Effector CD8-positive, alpha-beta T cell (primary cell): Measurements from ENCODE around the gene WRNIP1.
A peak's percentile ranks its signal among the peaks of the same experiment; 100 is the strongest.

Experiments used
- DNase-seq: peaks from one replicate; lab custom pipeline; 2025; lab: John Stamatoyannopoulos, UW

WRNIP1 gene

DNA sequence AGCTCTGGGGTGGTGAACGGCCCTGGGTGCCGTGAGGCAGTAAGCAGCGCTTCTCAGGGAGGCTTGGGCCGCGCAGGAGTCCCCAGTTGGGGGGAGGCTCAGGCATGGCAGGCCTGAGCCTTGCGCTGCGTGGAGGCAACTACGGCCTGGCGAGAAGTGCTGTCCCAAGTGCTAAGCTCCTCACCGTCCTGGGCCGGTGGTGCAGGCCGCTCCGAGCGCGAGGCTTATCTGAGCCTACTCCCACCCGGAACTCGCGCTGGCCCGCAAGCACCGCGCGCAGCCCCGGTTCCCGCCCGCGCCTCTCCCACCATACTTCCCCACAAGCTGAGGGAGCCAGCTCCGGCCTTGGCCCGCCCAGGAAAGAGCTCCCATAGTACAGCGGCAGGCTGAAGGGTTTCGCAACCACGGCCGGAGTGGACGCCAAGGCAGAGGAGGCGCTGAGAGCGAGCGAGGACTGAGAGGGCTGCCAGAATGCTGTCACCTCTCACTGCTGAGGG lies 1.8 kb upstream of the WRNIP1 start:
- no peak for DNase-seq

- no peak for DNase-seq
Measured at GRCh38 chr6:2763876-2764540, 1.2 kb upstream of the WRNIP1 start.

DNA sequence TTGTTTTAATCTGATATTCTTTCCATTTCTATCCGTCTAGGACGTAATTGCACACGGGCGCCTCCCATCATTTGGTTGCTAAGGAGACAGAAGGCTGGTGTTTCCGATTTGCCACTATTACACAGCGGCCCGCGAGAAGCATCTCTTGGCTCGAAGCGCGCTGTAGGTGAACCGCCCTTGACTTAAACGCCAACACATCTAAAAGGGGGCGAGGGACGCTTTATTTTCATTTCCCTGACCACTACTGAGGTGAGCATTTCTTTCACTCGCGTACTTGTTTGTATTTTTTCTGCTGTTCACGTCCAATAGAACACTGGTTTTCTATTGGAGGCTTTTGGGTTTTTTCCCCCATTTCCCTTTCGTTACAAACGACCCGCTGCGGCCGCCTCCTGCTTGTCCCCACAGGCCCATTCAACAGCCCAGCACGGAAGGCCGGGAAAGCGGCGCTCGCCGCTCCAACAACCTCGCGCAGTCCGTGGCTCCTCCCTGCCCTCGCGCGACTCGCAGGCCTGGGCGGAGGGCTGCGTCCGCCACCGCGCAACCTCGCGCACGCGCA lies 505 bp upstream of the WRNIP1 start:
- peak; percentile 47 for DNase-seq

DNA sequence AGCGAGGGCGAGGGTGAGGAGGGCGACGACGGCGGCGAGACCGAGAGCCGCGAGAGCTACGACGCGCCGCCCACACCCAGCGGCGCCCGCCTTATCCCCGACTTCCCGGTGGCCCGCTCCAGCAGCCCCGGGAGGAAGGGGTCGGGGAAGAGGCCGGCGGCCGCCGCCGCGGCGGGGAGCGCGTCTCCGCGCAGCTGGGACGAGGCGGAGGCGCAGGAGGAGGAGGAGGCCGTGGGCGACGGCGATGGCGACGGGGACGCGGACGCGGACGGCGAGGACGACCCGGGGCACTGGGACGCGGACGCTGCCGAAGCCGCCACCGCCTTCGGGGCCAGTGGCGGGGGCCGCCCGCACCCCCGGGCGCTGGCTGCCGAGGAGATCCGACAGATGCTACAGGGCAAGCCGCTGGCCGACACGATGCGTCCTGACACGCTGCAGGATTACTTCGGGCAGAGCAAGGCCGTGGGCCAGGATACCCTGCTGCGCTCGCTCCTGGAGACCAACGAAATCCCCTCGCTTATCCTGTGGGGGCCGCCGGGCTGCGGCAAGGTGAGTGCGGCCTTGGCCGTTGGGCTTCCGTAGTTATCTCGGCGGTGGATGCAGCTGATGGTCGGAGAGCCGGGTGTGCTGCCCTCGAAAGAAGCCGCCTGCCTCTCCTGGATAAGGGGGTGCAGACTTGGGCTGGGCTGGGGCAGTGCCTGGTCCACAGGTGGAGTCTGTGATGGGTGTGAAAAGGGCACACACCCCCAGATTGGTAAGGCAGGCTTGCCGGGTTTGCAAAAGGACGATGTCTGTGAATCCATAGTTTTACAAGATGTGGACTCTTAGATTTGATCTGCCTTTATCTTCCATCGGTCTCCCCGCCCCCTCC lies 938 bp downstream of the WRNIP1 start:
- no peak for DNase-seq

GRCh38 chr6:2766767-2767656 lies 1.8 kb downstream of the WRNIP1 start:
- DNase-seq = no peak

GRCh38 chr6:2767657-2768524 lies 2.7 kb downstream of the WRNIP1 start:
- no peak for DNase-seq

DNA sequence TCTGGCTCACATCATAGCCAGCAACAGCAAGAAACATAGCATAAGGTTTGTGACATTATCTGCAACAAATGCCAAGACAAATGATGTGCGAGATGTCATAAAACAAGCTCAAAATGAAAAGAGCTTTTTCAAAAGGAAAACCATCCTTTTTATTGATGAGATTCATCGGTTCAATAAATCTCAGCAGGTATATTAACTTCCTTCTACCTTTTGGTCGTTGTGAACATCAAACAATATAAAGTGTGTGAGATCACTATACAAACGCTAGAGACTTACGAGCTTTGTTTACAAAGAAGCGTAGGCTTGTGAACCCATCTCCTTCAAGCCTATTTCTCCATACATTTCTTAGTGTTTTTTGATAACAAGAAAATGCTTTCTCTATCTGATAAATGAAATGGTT lies 3.5 kb downstream of the WRNIP1 start:
- no peak for DNase-seq

DNA sequence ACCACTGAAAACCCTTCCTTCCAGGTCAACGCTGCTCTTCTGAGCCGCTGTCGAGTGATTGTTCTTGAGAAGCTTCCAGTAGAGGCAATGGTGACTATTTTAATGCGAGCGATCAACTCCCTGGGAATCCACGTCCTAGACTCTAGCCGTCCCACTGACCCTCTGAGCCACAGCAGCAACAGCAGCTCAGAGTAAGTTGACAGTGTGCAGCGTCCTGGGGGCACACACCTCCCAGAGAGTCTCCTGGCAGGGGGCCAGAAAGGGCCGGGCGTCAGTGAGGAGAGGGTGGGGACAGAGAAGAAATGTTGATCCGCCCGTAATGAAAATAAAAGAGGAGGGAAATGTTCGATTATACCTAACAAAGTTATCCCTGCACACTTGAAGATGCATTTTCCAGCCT lies 5.0 kb downstream of the WRNIP1 start:
- DNase-seq = peak; percentile 27

DNA sequence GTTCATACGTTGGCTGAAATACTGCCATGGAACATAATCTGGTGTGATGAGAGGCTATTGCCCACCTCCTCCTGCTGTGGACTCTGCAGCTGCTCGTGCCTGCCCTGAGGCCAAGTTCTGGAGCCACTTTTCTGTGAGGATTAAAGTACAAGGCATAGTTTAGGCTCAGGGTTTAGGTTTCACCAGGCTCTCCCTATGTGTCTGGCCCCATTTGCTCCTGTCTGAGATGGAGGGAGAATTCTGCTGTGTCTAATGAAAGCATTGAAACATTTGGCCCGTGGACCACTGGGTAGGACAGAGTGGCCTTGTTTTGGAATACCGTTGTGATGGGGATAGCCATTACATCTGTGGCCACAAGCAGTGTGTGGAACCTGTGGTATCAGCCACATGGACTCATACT lies 5.9 kb downstream of the WRNIP1 start:
- no peak for DNase-seq

DNA sequence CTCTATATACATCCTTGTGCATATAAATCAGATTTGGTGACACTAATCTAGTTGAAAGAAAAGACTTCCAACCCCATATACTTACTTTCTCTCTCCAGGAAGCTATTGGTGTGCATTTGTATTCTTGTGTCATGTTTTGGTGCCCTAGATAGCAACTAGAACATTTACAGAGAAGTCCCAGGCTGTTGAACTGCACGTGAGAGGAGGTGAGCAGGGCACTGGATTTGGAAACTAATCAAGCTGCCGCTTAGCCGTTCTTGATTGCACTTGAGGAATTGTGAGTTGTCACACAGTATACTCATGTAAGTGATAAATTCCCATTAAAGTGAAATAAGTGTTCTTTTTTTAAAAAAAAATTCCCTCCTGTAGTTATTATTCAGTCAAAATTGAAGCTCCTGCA lies 7.6 kb downstream of the WRNIP1 start:
- DNase-seq = no peak

DNA sequence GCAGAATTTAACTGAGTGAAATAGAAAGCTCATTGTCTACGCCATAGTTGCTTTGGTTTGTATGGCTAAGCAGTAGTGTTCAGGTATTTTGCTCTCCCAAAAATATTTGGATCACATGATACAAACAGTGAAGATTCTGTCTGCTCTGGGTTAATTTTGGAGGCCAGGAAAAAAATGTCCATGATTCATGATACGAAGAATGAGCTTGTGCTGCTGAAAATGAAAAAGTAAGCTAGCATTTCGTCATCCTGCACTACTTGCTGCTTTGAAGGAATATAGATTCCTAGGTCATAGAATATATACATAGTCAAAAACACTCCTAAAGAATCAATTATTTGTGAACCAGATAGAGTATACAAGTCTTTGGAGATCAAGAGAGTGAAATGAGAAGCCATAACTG lies 8.3 kb downstream of the WRNIP1 start:
- DNase-seq = no peak

DNA sequence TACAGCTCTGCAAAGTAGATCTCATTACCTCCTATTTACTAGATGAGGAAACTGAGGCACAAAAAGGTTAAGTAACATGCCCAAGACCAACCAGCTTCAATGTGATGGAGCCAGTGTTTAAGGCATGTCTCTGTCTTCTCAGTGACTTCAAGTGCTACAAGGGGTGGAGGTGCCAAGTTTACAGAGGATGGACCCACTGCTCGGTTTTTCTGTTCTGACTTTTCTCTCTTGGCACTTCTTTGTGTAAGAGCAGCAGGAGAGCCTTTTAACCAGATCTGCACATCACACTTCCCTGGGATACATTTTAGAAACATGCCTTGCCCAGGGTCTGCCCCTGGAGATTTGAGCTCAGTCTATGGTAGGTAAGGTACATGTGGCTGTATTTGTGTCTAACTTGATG lies 9.8 kb downstream of the WRNIP1 start:
- no peak for DNase-seq

DNA sequence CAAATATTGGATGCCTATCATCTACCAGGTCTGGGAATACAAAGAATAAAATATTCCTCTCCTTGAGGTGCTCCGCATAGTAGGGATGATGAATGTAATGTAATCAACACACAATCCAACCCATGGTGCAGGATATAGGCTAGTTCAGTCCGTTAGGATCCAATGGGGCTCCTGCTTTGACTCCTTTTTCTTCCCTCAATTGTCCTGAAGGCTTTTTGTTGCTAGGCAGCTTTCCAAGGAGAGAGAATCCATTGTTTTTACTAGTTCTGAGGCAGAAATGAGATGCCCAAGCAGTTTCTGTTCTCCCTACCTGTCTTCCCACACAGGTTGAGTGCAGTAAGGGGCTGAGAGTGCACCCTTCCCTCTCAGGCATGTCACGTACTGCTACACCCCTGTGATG lies 12.1 kb downstream of the WRNIP1 start:
- DNase-seq = no peak

DNA sequence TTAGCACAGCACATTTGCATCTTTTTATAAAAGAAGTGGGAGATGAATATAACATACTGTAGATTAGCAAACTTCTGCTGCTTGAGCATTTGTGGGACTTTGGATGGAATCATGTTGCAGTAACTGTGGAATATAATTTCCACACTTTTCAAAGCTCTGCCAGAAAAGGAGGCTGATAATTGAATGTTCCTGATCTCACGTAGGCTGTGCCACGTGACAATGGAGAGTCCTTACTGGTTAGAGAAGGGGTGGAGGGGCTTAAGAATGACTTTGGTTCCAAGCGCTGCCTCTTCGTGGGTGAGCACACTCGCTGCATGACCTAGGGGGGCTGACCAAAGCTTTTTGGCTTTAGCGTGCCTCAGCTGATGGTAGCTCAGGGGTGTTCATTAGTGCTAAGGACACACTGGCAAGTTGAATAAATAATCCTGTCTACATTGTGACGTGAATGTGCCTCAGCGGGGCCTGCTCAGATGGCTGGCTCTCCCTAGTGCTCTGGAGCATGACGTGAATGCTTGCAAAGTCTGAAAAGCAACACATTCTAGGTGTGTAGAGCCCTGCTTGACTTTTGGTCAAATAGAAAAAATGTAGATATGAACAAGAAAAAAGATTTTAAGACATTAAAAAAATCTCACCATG lies 15.0 kb downstream of the WRNIP1 start:
- DNase-seq = no peak

DNA sequence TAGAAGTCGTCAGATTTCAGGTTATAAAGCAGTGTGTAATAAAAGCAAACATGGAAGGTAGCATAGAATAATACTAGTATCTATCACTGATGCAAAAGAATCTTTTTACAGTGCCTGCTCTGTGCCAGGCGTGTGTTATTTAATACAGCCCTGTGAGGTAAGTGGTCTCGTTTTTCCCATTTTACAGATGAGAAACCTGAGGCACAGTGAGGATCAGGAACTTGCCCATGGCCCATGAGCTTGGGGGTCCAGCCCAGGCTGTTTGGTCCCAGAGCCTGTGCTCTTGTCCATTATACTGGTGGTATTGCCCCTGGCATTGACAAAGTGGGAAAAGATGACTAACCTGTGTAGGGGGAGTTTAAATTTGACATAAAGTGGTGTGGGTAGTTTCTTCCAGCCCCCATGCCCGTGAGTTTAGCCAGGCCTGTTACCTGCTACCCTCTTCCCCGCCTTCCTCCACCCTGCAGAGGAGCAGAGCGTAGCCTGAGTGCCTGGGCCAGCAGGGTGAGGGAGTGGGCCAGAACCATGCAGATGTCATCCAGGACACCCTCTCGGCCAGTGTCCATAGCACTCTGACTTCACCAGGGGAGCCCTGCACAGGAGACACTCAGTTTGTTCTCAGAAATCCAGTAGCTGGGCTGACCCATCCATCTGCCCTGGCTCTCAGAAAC lies 16.6 kb downstream of the WRNIP1 start:
- no peak for DNase-seq

DNA sequence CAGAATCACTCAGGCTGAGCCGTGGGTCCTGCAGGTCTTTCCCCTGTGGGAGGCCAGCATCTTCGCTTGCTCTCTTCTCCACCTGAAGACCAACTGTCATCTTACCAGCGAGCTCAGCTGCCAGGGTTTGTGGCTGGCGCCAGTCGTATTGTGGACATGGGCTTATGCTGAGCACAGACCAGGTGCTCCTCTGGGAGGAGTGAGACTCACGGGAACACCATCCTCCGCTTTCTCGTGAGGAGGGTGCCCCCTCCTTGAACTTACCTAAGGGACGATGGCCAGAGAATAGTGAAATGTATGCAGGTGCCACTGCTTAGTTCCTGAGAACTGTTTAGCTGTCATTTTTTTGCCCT lies 17.1 kb downstream of the WRNIP1 start:
- DNase-seq = no peak

DNA sequence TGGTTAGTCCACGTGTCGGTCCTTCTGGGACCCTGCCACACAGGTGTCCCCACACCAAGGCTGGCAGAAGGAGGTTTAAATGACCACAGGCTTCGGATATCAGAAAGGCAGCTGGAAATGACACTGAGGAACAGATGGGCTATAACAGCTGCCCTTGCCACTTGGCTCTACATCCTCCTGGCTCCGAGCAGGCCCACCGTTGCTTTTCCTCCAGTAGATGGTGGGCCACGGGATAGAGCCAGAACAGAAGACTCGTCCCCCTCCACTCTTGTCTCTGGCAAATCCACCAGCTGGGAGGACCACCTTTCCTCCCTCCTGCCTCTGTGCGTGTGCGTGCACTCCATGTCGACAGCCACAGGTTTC lies 17.6 kb downstream of the WRNIP1 start:
- DNase-seq = no peak

DNA sequence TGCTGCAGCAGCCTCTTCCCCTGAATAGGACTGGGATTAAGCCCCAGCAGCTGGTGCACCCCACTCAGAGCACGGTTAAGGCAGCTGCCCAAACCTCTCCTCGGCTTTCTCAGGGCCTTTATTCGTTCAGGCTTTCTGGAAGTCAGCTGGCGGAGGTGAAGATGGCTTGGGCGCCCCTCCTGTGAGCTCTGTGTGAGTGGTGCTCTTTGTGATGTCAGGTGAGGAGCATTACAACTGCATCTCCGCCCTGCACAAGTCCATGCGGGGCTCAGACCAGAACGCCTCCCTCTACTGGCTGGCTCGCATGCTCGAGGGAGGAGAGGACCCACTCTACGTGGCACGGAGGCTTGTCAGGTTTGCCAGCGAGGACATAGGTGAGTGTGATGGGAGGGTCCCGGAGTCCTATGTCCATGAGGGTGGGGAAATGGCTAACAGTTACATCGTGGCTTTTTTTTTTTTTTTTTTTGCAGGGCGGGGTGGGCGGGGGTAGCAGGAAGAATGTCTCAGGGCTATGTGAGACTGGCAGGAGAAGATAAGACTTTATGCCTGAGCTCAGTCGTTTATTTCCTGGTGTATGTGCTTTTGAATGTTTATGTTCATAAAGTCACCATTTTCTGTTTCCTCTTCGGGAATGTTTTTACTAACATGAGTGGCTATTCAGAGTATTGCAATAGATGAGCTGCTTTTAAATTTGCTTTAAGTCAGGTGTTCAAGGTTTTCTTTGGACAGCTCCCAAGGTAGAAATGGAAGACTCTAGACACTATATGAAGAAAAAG lies 18.2 kb downstream of the WRNIP1 start:
- DNase-seq = no peak

DNA sequence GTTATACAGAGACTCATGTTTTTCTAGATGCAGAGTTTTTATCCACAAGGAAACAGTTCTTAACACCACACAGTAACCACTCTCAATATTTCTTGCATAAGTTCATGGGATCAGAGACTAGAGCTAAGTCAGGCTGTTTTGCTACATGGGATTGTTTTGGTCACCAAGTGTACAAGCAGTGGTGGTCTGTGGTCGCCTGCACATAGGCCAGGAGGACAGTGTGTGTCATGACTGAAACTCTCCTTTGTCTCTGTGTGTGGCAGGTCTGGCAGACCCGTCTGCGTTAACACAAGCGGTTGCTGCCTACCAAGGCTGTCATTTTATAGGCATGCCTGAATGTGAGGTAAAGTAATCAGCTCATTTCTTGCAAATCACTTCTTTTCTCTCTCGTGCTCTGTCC lies 18.9 kb downstream of the WRNIP1 start:
- no peak for DNase-seq
